Stimulated activated CD4-positive, alpha-beta T cell treated with anti-CD3 and anti-CD28 coated beads, Interleukin-12 subunit alpha, Interleukin-12 subunit beta, amount 100 ng/mL, for 4 hours (primary cell): ENCODE data around the gene INPP5D.
"Not testable (repeated sequence)": the region's sequence is repeated elsewhere in the genome, so short reads cannot be mapped to it uniquely, and the experiment has no call there.

Experiments used
- DNase-seq: peaks from one replicate; pipeline ENCODE4 v3.0.0-alpha.2; 2020

INPP5D gene

GRCh38 chr2:233056961-233057605, 3.1 kb upstream of the INPP5D start:
- no peak for DNase-seq

GRCh38 chr2:233058717-233059546, 1.2 kb upstream of the INPP5D start:
- no peak for DNase-seq

GRCh38 chr2:233059547-233059796, 670 bp upstream of the INPP5D start:
- no peak for DNase-seq

GRCh38 chr2:233060501-233060979, 398 bp downstream of the INPP5D start:
- no peak for DNase-seq

- DNase-seq = no peak
Observed at GRCh38 chr2:233060980-233061590, 943 bp downstream of the INPP5D start.

- DNase-seq = no peak
Observed at GRCh38 chr2:233061591-233062450, 1.7 kb downstream of the INPP5D start.

- DNase-seq = no peak
Observed at GRCh38 chr2:233062451-233062850, 2.3 kb downstream of the INPP5D start.

- DNase-seq = no peak
Observed at GRCh38 chr2:233062946-233063268, 2.8 kb downstream of the INPP5D start.

GRCh38 chr2:233063269-233063975, 3.3 kb downstream of the INPP5D start:
- no peak for DNase-seq

- DNase-seq = no peak
Observed at GRCh38 chr2:233063976-233064411, 3.9 kb downstream of the INPP5D start.

GRCh38 chr2:233064530-233065199, 4.5 kb downstream of the INPP5D start:
- no peak for DNase-seq

GRCh38 chr2:233065200-233065589, 5.1 kb downstream of the INPP5D start:
- not testable (repeated sequence) for DNase-seq

GRCh38 chr2:233065954-233066470, 5.9 kb downstream of the INPP5D start:
- no peak for DNase-seq

GRCh38 chr2:233068762-233069418, 8.7 kb downstream of the INPP5D start:
- DNase-seq = no peak

- no peak for DNase-seq
Observed at GRCh38 chr2:233072838-233073237, 12.7 kb downstream of the INPP5D start.

GRCh38 chr2:233074106-233074505, 14.0 kb downstream of the INPP5D start:
- DNase-seq = no peak

GRCh38 chr2:233075141-233075965, 15.2 kb downstream of the INPP5D start:
- DNase-seq = no peak

- no peak for DNase-seq
Observed at GRCh38 chr2:233075966-233076339, 15.8 kb downstream of the INPP5D start.

GRCh38 chr2:233076749-233077148, 16.6 kb downstream of the INPP5D start:
- no peak for DNase-seq

GRCh38 chr2:233079473-233079877, 19.3 kb downstream of the INPP5D start:
- DNase-seq = no peak
